RWPE1 (cell line): ENCODE measurements around the gene CMIP.

Experiments used
- CTCF ChIA-PET: fragments of 350-600 bp; sonication (Branson Sonifier 250); formaldehyde crosslinking; extraction: SDS; loops from one replicate; lab custom pipeline; 2021; lab: Yijun Ruan, JAX
- POLR2A ChIA-PET: fragments of 400-600 bp; formaldehyde crosslinking; extraction: SDS; loops from one replicate; lab custom pipeline; 2020; ENCODE audit warnings: antibody characterized with exemption; ENCODE audit not compliant: low non-redundant PET; lab: Yijun Ruan, JAX
- DNase-seq: peaks from one replicate; pipeline ENCODE4 v3.0.0; 2012; ENCODE audit warnings: low spot score
- H3K27ac ChIP-seq: fragments of 450-650 bp; 2 replicates; pipeline ENCODE4 v1.5.1; 2017
- CTCF ChIP-seq: fragments of 450-650 bp; conservative IDR thresholded peaks from 2 replicates; pipeline ENCODE4 v1.5.1; 2017; ENCODE audit warnings: low read depth, mild to moderate bottlenecking

CMIP gene

GRCh38 chr16:81473558-81473957 lies 28.9 kb downstream of the CMIP start:
- ChIA-PET CTCF (no interaction called here), POLR2A (interaction anchor here (0.6 kb wide), 1 partner anchor 252 kb away, joined by 3 read pairs; no protein-coding TSS in a partner anchor)
- no peak overlapping the region for H3K27ac ChIP-seq
- TF ChIP-seq CTCF, result no peak
- no peak for DNase-seq

GRCh38 chr16:81473969-81474959 lies 29.7 kb downstream of the CMIP start:
- DNase-seq, result no peak
- CTCF ChIA-PET, result no interaction called here
- POLR2A ChIA-PET, result interaction anchor here (0.6 kb wide), 1 partner anchor 251 kb away, joined by 3 read pairs; no protein-coding TSS in a partner anchor
- H3K27ac ChIP-seq, result peak overlapping the region; percentile 8; the same call in 1 of the 2 replicates
- no peak for TF ChIP-seq CTCF

GRCh38 chr16:81477697-81478693 lies 33.4 kb downstream of the CMIP start:
- TF ChIP-seq CTCF, result no peak
- DNase-seq, result no peak
- ChIA-PET POLR2A (no interaction called here), CTCF (no interaction called here)
- no peak overlapping the region for H3K27ac ChIP-seq

GRCh38 chr16:81478876-81479511 lies 34.4 kb downstream of the CMIP start:
- H3K27ac ChIP-seq, result no peak overlapping the region
- DNase-seq, result no peak
- POLR2A ChIA-PET, result no interaction called here
- CTCF ChIA-PET, result no interaction called here
- TF ChIP-seq CTCF, result no peak

GRCh38 chr16:81480606-81481206 lies 36.1 kb downstream of the CMIP start:
- CTCF ChIA-PET, result no interaction called here

More at GRCh38 chr16:81480606-81481206, 36.1 kb downstream of the CMIP start:
- DNase-seq, result no peak
- no peak for TF ChIP-seq CTCF
- POLR2A ChIA-PET, result no interaction called here
- H3K27ac ChIP-seq, result no peak overlapping the region
